GM21723 (cell line): ENCODE results near the gene OR2F2.
A peak's percentile ranks its signal among the peaks of the same experiment; 100 is the strongest.

ENCODE experiments used
- ATAC-seq: cut with Tn5 transposase; IDR thresholded peaks from one replicate; pipeline ENCODE4 v1.9.1; 2021; ENCODE audit warnings: mild to moderate bottlenecking, moderate library complexity; ENCODE audit not compliant: unreplicated experiment

Gene OR2F2, protein sequence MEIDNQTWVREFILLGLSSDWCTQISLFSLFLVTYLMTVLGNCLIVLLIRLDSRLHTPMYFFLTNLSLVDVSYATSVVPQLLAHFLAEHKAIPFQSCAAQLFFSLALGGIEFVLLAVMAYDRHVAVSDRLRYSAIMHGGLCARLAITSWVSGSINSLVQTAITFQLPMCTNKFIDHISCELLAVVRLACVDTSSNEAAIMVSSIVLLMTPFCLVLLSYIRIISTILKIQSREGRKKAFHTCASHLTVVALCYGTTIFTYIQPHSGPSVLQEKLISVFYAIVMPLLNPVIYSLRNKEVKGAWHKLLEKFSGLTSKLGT

DNA sequence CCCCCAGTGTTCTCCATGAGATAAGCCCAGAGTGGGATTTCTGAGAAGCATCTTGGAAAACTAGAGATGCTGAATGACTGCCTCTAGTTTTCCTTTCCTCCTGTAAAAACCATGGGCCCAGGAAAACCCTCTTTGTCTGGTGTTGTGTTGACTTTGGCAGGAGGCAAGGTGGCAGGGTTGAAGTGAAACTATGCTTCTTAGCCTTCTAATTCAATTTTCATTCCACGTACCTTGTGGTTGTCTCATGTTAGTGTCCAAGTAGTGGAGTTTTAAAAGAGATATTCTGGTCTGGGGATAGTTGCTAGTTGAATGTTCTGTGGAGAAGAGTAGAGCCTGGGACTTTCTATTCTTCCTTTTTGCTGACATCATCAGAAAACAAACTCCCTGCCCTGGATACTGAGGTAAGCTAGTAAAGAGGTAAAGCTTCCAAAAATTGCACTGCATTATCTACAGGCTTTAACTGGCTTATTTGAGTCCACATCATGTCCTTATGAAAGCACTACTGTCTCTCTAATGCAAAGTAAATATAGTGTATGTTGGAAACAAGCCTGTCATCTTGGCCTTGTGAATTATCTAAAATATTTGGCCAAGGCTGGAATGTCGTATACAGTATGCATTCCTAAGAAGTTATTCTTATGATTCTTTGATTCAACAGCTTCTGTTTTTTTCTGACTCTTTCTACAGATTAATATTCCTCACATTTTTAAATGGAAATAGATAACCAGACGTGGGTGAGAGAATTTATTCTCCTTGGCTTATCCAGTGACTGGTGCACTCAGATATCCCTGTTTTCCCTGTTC, at the start of gene OR2F2:
Gene OR2F2, plus strand, starts transcription at position 708 of the 800 bp plus-strand sequence. Its CDS starts 0 bp downstream, at position 708.
- ATAC-seq, result no peak

- peak; percentile 28 for ATAC-seq
These were observed 49.1 kb upstream of the OR2F2 start for GRCh38 chr7:143885951-143886350.

DNA sequence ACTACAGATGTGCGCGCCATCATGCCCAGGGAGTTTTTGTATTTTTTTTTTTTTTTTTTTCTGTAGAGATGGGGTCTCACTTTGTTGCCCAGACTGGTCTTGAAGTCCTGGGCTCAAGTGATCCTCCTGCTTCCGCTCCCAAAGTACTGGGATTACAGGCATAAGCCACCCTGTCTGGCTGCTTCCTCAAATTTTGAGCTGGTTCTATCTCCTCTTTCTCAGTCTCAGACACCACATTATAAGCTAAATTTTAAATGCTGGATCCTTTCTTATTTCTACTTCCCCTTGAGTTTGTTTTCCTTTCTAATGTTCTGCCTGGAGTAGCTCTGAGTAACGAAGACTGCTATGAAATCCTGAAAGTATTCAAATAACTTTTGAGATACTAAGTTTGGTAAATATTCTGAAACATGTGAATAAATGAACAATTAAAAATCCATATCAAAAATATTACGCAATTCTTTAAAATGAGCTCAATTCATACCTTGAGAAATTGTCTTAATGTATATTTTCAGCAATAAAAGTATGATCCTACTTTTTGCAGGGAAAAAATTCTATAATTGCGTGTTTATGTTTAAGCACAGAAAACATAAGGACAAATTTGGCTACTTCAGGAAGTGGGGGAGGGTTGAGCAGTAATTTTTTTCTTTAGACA, 48.1 kb upstream of the OR2F2 start:
- ATAC-seq, result no peak

GRCh38 chr7:143889068-143889467, 46.0 kb upstream of the OR2F2 start:
- no peak for ATAC-seq

DNA sequence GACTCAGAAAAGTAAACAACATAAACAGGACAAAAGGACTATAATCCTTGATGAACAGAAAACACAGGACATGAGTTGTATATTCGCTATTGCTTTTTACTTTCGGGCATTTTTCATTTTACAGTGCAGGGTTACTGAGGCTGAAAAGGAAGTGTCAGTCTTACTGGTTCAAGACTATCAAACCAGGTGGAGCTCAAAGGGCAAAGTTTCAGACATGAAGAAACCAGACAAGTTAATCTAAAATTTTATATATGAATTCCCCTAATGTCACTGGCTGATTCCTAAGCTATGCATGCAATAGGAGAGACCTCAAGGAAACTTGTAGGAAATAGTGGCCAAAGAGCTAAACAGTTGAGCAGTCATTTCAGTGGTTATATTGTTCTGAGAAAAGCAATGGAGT, 44.5 kb upstream of the OR2F2 start:
- ATAC-seq, result no peak

DNA sequence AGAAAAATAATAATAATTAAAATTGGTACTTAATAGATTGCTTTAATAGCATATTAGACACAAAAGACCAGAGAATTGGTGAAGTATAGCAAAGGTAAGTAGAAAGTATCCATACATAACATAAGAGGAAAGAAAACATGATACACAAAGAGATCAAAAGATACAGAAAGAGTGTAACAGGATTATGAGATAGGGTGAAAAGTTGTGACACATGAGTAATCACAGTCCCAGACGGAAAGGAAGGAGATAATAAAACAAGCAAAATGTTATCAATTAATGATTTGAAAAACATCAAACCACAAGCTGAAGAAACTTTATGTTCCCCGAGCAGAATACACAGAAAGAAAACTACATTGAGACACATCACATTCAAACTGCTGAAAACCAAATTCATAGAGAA, 43.6 kb upstream of the OR2F2 start:
- no peak for ATAC-seq

DNA sequence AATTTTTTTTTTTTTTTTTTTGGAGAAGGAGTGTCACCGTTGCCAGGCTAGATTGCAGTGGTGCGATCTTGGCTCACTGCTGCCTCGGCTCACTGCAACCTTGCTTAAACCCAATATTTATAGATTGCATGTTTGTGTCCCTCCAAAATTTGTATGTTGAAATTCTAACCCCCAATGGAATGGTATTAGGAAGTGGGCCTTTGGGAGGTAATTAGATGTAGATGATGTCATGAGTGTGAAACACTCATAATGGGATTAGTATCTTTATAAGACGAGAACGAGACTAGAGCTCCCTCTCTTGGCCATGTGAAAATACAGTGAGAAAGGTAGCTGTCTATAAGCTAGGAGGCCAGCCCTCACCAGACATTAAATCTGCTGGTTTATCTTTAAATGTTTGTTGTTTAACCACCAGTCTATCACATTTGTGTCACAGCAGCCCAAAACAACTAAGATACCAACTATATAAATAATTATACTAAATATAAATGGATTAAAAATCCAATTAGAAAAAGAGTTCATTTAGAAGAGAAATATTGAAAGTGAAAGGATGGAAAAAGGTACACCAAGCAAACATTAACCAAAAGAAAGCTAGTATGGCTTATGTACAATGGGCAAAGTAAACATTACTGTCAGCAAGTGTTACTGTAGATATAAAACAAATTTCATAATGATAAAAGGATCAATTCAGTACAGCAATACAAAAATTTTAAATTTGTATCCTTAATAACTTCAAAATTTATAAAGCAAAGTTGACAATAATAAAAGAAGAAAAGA, 42.3 kb upstream of the OR2F2 start:
- peak; percentile 98 for ATAC-seq

DNA sequence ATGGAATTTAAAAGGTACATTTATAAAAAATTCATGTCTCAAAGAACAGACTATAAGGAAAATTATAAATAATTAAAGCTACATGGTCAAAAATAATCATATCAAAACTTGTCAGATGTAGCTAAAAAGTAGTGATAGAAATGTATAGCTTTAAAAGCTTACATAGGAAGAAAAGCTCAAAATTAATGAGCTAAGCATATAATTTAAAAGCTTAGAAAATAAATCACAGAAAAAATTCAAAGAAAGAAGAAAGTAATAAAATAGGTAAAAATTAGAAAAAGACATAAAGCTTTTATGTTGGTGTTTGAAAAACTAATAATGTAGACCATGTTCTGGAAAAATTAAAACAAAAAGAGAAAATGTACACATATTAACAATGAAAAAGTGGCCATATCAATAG, 38.4 kb upstream of the OR2F2 start:
- ATAC-seq, result no peak

GRCh38 chr7:143898810-143899209, 36.2 kb upstream of the OR2F2 start:
- ATAC-seq, result no peak

GRCh38 chr7:143900230-143900766, 34.7 kb upstream of the OR2F2 start:
- no peak for ATAC-seq

- peak; percentile 40 for ATAC-seq
These were observed 33.7 kb upstream of the OR2F2 start for GRCh38 chr7:143901332-143901667.

GRCh38 chr7:143901668-143902331, 33.2 kb upstream of the OR2F2 start, which contains the start of gene TCAF1:
Gene TCAF1, minus strand, starts transcription at chr7:143902176. Its CDS starts 25,568 bp downstream, at chr7:143876608.
- peak; percentile 93 for ATAC-seq

DNA sequence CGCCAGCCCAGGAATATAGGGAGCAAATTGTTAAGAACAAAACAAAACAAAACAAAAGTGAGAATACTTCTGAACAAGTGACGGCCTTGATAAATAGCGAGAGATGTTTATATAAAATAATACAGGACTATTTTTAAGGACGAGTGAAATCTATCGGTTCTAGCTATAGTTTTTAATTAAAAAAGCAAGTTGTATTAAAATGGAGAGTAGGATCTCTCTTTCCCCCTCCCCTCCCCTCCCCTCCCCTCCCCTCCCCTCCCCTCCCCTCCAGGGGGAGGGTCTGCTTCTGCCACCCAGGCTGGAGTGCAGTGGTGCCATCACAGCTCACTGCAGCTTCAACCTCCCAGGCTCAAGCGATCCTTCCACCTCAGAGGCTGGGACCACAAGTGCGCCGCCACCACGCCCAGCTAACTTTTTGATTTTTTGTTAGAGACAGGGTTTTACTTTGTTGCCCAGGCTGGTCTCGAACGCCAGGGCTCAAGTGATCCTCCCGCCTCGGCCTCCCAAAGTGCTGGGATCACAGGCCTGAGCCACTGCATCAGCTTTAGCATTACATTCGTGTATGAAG, 32.6 kb upstream of the OR2F2 start:
- ATAC-seq, result no peak

- ATAC-seq, result no peak
These were observed 29.5 kb upstream of the OR2F2 start for GRCh38 chr7:143905509-143905908.

GRCh38 chr7:143906151-143906550, 28.9 kb upstream of the OR2F2 start:
- ATAC-seq, result no peak

DNA sequence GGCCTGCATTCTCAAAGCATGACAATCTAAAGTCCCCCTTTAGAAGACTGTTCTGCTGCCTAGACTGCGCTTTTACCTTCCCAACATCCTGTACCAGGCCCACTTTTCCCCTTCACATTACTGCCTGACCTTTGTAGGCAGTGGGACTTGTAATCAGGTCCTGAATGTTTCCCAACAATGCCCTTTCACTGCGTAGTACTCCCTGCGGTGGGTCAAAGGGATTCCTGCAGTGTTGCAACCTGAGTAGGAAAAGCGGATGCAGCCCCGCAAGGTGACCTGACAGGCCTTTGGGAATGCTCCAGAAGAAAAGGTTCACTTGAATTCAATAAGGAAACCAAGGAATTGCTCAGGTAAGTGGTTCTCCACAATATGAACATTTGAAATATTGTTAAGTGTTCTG, 28.1 kb upstream of the OR2F2 start:
- no peak for ATAC-seq

DNA sequence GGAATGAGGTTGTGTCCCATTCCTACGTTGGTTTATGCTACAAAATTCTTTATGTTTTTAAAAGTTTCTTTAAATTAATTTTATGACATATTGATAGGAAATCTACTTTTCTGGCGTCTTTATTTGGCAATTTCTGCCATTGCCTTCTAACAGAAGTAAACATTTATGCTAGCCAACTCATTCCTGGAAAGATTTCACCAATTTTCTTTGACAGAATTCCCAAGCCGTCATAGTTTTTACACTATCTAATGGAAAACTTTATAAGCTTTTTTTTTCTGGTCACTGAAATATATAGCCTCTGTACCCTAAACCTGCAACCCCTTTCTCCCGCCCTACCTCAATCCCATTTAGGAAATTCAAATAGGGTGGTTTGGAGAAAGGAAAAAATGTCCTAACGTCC, 26.9 kb upstream of the OR2F2 start:
- no peak for ATAC-seq

DNA sequence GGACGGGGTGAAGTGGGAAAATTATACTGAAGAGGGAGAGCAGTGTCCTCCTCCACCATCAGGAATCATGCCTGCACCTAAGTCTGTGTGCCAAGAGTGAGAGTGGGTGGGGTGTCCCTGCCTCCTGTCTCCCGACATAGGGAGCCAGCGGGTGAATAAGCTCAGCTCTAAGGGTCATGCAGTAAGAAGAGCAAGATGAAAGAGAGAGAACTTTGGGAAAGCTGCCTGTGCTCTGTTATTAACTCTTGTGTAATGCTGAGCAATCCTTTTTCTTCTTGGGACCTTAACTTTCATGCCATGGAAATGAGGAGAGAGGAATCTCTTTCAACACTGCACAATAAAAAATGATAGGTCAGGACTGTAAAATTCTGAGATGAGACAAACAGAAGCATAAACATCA, 25.2 kb upstream of the OR2F2 start:
- no peak for ATAC-seq

GRCh38 chr7:143910473-143911248, 24.4 kb upstream of the OR2F2 start:
- no peak for ATAC-seq
